ENCODE data around the gene SH3RF3.

DNA sequence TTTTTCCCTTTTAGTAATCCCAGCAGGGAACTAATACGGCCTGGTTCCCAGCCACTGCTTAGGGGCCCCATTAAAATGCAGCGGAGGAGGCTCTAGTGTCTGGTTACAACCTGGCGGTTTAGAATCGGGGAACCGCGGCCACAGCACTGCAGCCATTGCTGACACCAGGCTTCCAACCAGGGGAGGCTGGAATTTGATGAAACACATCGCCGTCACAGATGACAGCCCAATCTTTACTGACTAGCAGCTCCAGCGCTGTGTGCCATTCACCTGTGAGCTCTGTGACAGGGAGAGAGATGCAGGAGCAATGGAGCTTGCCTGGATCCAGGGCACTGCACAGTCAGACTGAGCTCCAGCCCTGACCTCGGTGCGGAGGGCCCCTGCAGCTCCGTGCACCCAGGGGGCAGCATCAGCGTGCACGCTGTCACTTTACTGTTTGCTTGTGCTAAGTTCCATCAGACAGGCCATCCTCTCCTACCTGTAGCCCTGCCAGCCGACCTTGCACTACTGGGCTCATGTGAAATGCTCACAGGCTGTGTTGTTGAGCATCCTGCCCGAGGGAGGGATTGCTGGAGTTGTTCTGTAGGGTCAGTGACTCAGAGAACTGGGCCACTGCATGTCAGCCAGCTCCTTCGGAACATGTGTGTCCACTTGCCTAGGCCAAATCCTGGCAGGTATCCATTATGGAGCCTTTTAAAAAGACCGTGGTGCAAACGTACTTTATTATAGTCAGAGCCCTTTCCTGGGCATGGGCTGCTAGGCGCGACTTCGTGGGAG is 281.2 kb downstream of the SH3RF3 start:
- TF ChIP-seq TAF1 (IDR thresholded peaks at IDR 0.05; ENCODE audit: borderline replicate concordance, insufficient read depth, low read length) (no peak), POLR2AphosphoS5 (IDR thresholded peaks at IDR 0.05; ENCODE audit: low read depth, low read length) (no peak)
- TF ChIP-seq, protein P1, sequence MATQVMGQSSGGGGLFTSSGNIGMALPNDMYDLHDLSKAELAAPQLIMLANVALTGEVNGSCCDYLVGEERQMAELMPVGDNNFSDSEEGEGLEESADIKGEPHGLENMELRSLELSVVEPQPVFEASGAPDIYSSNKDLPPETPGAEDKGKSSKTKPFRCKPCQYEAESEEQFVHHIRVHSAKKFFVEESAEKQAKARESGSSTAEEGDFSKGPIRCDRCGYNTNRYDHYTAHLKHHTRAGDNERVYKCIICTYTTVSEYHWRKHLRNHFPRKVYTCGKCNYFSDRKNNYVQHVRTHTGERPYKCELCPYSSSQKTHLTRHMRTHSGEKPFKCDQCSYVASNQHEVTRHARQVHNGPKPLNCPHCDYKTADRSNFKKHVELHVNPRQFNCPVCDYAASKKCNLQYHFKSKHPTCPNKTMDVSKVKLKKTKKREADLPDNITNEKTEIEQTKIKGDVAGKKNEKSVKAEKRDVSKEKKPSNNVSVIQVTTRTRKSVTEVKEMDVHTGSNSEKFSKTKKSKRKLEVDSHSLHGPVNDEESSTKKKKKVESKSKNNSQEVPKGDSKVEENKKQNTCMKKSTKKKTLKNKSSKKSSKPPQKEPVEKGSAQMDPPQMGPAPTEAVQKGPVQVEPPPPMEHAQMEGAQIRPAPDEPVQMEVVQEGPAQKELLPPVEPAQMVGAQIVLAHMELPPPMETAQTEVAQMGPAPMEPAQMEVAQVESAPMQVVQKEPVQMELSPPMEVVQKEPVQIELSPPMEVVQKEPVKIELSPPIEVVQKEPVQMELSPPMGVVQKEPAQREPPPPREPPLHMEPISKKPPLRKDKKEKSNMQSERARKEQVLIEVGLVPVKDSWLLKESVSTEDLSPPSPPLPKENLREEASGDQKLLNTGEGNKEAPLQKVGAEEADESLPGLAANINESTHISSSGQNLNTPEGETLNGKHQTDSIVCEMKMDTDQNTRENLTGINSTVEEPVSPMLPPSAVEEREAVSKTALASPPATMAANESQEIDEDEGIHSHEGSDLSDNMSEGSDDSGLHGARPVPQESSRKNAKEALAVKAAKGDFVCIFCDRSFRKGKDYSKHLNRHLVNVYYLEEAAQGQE (IDR thresholded peaks at IDR 0.05; ENCODE audit: insufficient read depth in 1 of 2, low read depth in 2 of 2, low read length in 2 of 2): no peak
